ENCODE measurements around the gene RAX2. TPM values are rescaled to one million over a fixed set of nuclear protein-coding genes. Genes with fewer than 3 reads are reported as not detected.

RAX2 gene
- total RNA-seq, 4 donors from 2014 or later = not detected

- TF ChIP-seq EP300 (IDR thresholded peaks at IDR 0.05) (no peak), POLR2AphosphoS5 (IDR thresholded peaks at IDR 0.05) (no peak), POLR2A (IDR thresholded peaks at IDR 0.05; ENCODE audit: low read depth) (no peak)
- TF ChIP-seq, protein P1, sequence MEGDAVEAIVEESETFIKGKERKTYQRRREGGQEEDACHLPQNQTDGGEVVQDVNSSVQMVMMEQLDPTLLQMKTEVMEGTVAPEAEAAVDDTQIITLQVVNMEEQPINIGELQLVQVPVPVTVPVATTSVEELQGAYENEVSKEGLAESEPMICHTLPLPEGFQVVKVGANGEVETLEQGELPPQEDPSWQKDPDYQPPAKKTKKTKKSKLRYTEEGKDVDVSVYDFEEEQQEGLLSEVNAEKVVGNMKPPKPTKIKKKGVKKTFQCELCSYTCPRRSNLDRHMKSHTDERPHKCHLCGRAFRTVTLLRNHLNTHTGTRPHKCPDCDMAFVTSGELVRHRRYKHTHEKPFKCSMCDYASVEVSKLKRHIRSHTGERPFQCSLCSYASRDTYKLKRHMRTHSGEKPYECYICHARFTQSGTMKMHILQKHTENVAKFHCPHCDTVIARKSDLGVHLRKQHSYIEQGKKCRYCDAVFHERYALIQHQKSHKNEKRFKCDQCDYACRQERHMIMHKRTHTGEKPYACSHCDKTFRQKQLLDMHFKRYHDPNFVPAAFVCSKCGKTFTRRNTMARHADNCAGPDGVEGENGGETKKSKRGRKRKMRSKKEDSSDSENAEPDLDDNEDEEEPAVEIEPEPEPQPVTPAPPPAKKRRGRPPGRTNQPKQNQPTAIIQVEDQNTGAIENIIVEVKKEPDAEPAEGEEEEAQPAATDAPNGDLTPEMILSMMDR (IDR thresholded peaks at IDR 0.05) = no peak
- 100% methylated on average over 2 of the region's 5 CpGs for WGBS
Measured at GRCh38 chr19:3775831-3776230, 3.8 kb upstream of the RAX2 start.

DNA sequence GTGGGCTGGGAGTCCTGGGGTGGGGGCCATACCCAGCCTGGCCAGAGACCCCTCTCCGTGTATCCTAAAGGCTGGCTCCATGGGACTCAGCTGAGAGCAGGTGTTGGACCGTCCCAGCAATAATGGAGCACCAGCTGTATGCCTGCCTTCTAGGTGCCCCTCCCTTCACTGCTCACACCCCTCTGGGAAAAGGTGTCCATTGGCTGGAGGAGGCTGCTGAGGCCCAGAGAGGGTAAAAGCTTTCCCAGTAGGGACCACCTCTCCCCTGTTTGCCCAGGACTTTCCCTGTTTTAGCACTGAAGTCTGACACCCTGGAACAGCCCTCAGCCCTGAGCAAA, 3.3 kb upstream of the RAX2 start:
- Histone ChIP-seq H3K4me1 (peaks cover 0 to 7% (median 0%) of the 10 kb centered on the region in 4 donors), H3K27ac (replicated peaks in 1 of 4) (no peak overlapping the region), H3K36me3 (no peaks in the 10 kb centered on the region), H3K9me3 (no peaks in the 10 kb centered on the region), H3K4me3 (no peak overlapping the region), H3K27me3 (peaks cover 0 to 35% (median 0%) of the 10 kb centered on the region in 4 donors)
- intact Hi-C loops (cut with DNase I) = no loop called here
- TF ChIP-seq POLR2AphosphoS5 (IDR thresholded peaks at IDR 0.05) = no peak
- TF ChIP-seq POLR2A (IDR thresholded peaks at IDR 0.05; ENCODE audit: low read depth) = no peak
- TF ChIP-seq, protein P1 (IDR thresholded peaks at IDR 0.05) = no peak
- no peak for TF ChIP-seq EP300 (IDR thresholded peaks at IDR 0.05)
- no peak for DNase-seq (ENCODE audit: extremely low spot score)
- 82% methylated on average over 2 of the region's 2 CpGs for WGBS

More at GRCh38 chr19:3775831-3776230, 3.8 kb upstream of the RAX2 start:
- Histone ChIP-seq H3K9me3 (peaks cover 0 to 4% (median 3%) of the 10 kb centered on the region in 4 donors), H3K4me3 (no peak overlapping the region), H3K4me1 (peaks cover 0 to 7% (median 0%) of the 10 kb centered on the region in 4 donors), H3K27me3 (peaks cover 0 to 32% (median 0%) of the 10 kb centered on the region in 4 donors), H3K27ac (replicated peaks in 1 of 4) (no peak overlapping the region), H3K36me3 (no peaks in the 10 kb centered on the region)
- intact Hi-C loops (cut with DNase I) = no loop called here
- no peak for DNase-seq (ENCODE audit: extremely low spot score)

DNA sequence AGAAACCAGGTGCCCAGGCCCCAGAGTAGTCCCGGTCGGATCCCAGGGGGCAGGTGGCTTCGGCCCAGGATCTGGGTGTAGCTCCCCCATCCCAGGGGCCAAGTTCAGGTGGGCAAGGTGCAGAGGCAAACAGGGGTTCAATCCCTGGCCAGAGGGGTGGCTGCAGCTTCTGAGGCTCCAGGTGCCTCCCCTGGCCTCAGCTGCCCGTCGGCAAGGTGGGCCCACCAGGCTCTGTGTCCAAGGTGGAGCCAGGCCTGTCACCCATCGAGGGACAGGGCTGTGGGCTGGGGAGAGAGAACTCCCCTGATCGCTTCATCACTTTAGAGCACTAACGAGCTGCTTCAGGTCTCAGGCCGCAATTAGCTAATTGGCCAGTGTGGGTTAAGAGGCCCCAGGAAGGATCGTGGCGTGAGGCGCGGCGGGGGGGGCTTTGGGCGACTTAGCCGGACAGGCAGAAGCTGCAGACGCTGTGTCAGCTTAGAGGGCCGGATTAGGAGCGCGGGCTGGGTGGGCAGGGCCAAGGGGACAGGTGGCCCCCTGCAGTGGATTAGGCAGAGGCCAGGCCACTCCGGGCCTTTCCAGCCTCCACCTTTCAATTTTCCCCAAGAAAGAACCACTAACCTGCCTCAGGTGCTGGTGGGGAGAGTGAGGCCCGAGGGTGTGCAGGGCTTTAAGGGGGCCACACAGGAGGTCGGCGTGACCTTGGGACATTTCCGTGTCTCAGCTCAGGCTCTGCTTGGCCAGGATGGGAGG, 2.8 kb upstream of the RAX2 start:
- no peaks in the 10 kb centered on the region for H3K9me3 ChIP-seq
- no peak overlapping the region for H3K27ac ChIP-seq (replicated peaks in 1 of 4)
- 71% methylated on average over 15 of the region's 25 CpGs for WGBS
- peaks cover 0 to 7% (median 0%) of the 10 kb centered on the region in 4 donors for H3K4me1 ChIP-seq
- H3K4me3 ChIP-seq = no peak overlapping the region
- H3K36me3 ChIP-seq = peaks cover 0 to 4% (median under 1%) of the 10 kb centered on the region in 4 donors
- peaks cover 0 to 34% (median 0%) of the 10 kb centered on the region in 4 donors for H3K27me3 ChIP-seq
- TF ChIP-seq POLR2AphosphoS5 (IDR thresholded peaks at IDR 0.05) (no peak), POLR2A (IDR thresholded peaks at IDR 0.05; ENCODE audit: low read depth) (no peak), EP300 (IDR thresholded peaks at IDR 0.05) (no peak)
- TF ChIP-seq, protein P1 (IDR thresholded peaks at IDR 0.05) = no peak
- no peak for DNase-seq (ENCODE audit: extremely low spot score)
- intact Hi-C loops (cut with DNase I) = no loop called here

DNA sequence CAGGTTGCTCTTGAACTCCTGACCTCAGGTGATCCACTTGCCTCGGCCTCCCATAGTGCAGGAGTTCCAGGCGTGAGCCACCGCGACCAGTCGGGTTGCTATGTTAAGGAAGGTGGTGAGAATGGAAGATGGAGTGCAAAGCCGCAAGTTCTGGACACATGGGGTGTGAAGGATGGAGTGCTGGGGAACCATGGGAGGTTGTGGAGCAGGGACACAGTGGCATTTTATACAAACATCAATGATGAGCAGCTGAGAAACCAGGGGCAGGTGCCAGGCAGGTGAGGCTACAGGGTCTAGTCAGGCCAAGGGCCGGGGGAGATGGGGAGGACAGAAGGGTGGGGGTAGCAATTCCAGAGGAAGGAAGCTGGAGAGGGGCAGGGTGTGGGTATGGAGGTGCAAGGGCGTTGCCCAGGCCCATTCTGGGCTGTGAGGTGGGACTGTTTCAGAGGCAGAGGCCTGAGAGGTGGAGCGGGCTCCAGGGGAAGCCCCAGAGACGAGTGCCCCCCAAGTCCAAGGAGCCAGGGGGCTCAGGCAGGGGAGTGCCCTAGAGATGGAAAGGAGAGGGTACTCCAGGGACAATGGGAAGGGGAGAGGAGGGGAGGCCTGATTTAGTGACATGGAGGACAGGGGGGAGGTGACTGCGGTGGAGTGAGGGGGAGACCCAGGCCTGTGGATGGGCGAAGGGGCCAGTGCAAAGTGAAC, 1.9 kb upstream of the RAX2 start:
- H3K4me1 ChIP-seq = peaks cover 0 to 7% (median 0%) of the 10 kb centered on the region in 4 donors
- TF ChIP-seq, protein P1 (IDR thresholded peaks at IDR 0.05) = no peak
- no peak for TF ChIP-seq POLR2AphosphoS5 (IDR thresholded peaks at IDR 0.05)
- peaks cover 0 to 11% (median 6%) of the 10 kb centered on the region in 4 donors for H3K36me3 ChIP-seq
- no peak overlapping the region for H3K27ac ChIP-seq (replicated peaks in 1 of 4)
- 88% methylated on average over 12 of the region's 12 CpGs for WGBS
- H3K9me3 ChIP-seq = no peaks in the 10 kb centered on the region
- no peak for DNase-seq (ENCODE audit: extremely low spot score)
- H3K27me3 ChIP-seq = peaks cover 0 to 26% (median 0%) of the 10 kb centered on the region in 4 donors
- H3K4me3 ChIP-seq = no peak overlapping the region
- intact Hi-C loops (cut with DNase I) = no loop called here
